HG02973 (cell line): ENCODE data around the gene TMEM140.
"Not testable (repeated sequence)": the region's sequence is repeated elsewhere in the genome, so short reads cannot be mapped to it uniquely, and the experiment has no call there.

Experiments
- ATAC-seq: cut with Tn5 transposase; IDR thresholded peaks from one replicate; pipeline ENCODE4 v1.9.1; 2021; ENCODE audit warnings: moderate library complexity; ENCODE audit not compliant: unreplicated experiment

Gene TMEM140

GRCh38 chr7:135147899-135148721 lies at the start of gene TMEM140:
Gene TMEM140, plus strand, starts transcription at chr7:135148072. Its CDS starts 16,370 bp downstream, at chr7:135164442.
- peak; percentile 71 for ATAC-seq

GRCh38 chr7:135098391-135098790 lies 49.5 kb upstream of the TMEM140 start:
- no peak for ATAC-seq

- ATAC-seq, result no peak
Observed at GRCh38 chr7:135100856-135101255, 47.0 kb upstream of the TMEM140 start.

GRCh38 chr7:135102372-135102771 lies 45.5 kb upstream of the TMEM140 start:
- ATAC-seq, result peak; percentile 84

GRCh38 chr7:135109562-135109961 lies 38.3 kb upstream of the TMEM140 start:
- no peak for ATAC-seq

- ATAC-seq, result no peak
Observed at GRCh38 chr7:135109976-135110375, 37.9 kb upstream of the TMEM140 start.

GRCh38 chr7:135111379-135111778 lies 36.5 kb upstream of the TMEM140 start:
- no peak for ATAC-seq

GRCh38 chr7:135114622-135115021 lies 33.2 kb upstream of the TMEM140 start:
- no peak for ATAC-seq

GRCh38 chr7:135117096-135117495 lies 30.8 kb upstream of the TMEM140 start:
- ATAC-seq, result no peak

GRCh38 chr7:135121868-135122267 lies 26.0 kb upstream of the TMEM140 start:
- ATAC-seq, result no peak

GRCh38 chr7:135124631-135125030 lies 23.2 kb upstream of the TMEM140 start:
- ATAC-seq, result not testable (repeated sequence)

- no peak for ATAC-seq
Observed at GRCh38 chr7:135128931-135129330, 18.9 kb upstream of the TMEM140 start.

GRCh38 chr7:135129579-135129978 lies 18.3 kb upstream of the TMEM140 start:
- no peak for ATAC-seq

GRCh38 chr7:135143885-135144668 lies 3.8 kb upstream of the TMEM140 start:
- no peak for ATAC-seq

- peak; percentile 23 for ATAC-seq
Observed at GRCh38 chr7:135147341-135147898, 452 bp upstream of the TMEM140 start.

- no peak for ATAC-seq
Observed at GRCh38 chr7:135150072-135150782, 2.4 kb downstream of the TMEM140 start.

GRCh38 chr7:135151132-135151531 lies 3.3 kb downstream of the TMEM140 start:
- no peak for ATAC-seq

GRCh38 chr7:135151533-135151932 lies 3.7 kb downstream of the TMEM140 start:
- ATAC-seq, result no peak

GRCh38 chr7:135152442-135152841 lies 4.6 kb downstream of the TMEM140 start:
- ATAC-seq, result no peak

GRCh38 chr7:135154734-135155133 lies 6.9 kb downstream of the TMEM140 start:
- ATAC-seq, result no peak

GRCh38 chr7:135156290-135156689 lies 8.4 kb downstream of the TMEM140 start:
- no peak for ATAC-seq
